Tibial nerve (tissue), 4 donors: ENCODE measurements around the gene HEATR3.

Experiments used
- CTCF ChIP-seq, 5 experiments: fragments of 200-600 bp in 3 of 5; fragments of 450-650 bp in 2 of 5; sonication (generic) in 3 of 5; IDR thresholded peaks; one replicate each; pipeline ENCODE4 v1.5.1; 2016 to 2019; ENCODE audit warnings: antibody characterized with exemption in 5 of 5, mild to moderate bottlenecking in 3 of 5, moderate library complexity in 2 of 5
- EP300 ChIP-seq, 2 donors: sonication (generic); formaldehyde crosslinking; IDR thresholded peaks; one replicate each; pipeline ENCODE4 v1.6.1; 2017; ENCODE audit warnings: antibody characterized with exemption in 2 of 2, mild to moderate bottlenecking in 1 of 2
- POLR2A ChIP-seq, 2 donors: fragments of 450-650 bp; IDR thresholded peaks; one replicate each; pipeline ENCODE4 v1.6.1; 2017; ENCODE audit warnings: antibody characterized with exemption in 2 of 2, mild to moderate bottlenecking in 2 of 2, moderate library complexity in 2 of 2

GRCh38 chr16:50079397-50080140 is 13.8 kb downstream of the HEATR3 start:
- no peak for TF ChIP-seq CTCF (IDR thresholded peaks at IDR 0.05)
- no peak for TF ChIP-seq POLR2A (IDR thresholded peaks at IDR 0.05)
- TF ChIP-seq EP300 (IDR thresholded peaks at IDR 0.05) = no peak
